Tibial nerve (tissue), 4 donors: Measurements from ENCODE around the gene ORMDL2.

Experiments used
- CTCF ChIP-seq, 5 experiments: fragments of 200-600 bp in 3 of 5; fragments of 450-650 bp in 2 of 5; sonication (generic) in 3 of 5; IDR thresholded peaks; one replicate each; pipeline ENCODE4 v1.5.1; 2016 to 2019; ENCODE audit warnings: antibody characterized with exemption in 5 of 5, mild to moderate bottlenecking in 3 of 5, moderate library complexity in 2 of 5
- EP300 ChIP-seq, 2 donors: sonication (generic); formaldehyde crosslinking; IDR thresholded peaks; one replicate each; pipeline ENCODE4 v1.6.1; 2017; ENCODE audit warnings: antibody characterized with exemption in 2 of 2, mild to moderate bottlenecking in 1 of 2
- POLR2A ChIP-seq, 2 donors: fragments of 450-650 bp; IDR thresholded peaks; one replicate each; pipeline ENCODE4 v1.6.1; 2017; ENCODE audit warnings: antibody characterized with exemption in 2 of 2, mild to moderate bottlenecking in 2 of 2, moderate library complexity in 2 of 2

GRCh38 chr12:55777856-55778255 is 40.0 kb upstream of the ORMDL2 start:
- TF ChIP-seq CTCF (IDR thresholded peaks at IDR 0.05) = no peak
- no peak for TF ChIP-seq POLR2A (IDR thresholded peaks at IDR 0.05)
- TF ChIP-seq EP300 (IDR thresholded peaks at IDR 0.05) = no peak
